Amygdala (tissue), 56 donors: Measurements from ENCODE around the gene SGTB.
"Not testable (repeated sequence)": the region's sequence is repeated elsewhere in the genome, so short reads cannot be mapped to it uniquely, and the experiment has no call there.

Experiments
- DNase-seq, 56 donors: peaks; one replicate each; lab custom pipeline; 2025; lab: John Stamatoyannopoulos, UW

Gene SGTB

GRCh38 chr5:65736011-65736410 lies 14.1 kb upstream of the SGTB start:
- no peak for DNase-seq

- DNase-seq = no peak
These were observed 13.0 kb upstream of the SGTB start for GRCh38 chr5:65734921-65735320.

- DNase-seq = not testable (repeated sequence)
These were observed 12.4 kb upstream of the SGTB start for GRCh38 chr5:65734196-65734775.

DNA sequence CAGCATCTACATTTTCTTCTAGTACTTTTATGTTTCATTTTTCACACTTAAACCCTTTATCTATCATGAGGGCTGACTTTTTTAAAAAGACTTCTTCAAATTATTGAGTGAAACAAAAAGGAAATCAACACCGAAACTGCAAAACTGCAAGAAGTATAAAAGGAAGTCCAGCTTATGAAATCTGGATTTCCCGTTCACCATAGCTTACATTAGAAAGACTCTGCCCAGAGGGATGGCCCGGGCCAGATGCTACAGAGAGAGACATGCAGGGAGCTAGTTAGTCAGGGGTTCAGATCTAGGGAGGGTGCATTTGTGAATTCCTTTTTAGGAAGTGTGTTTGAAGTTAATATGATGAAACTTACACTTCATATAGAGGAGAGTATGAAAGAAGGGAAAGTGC lies 10.1 kb upstream of the SGTB start:
- DNase-seq = not testable (repeated sequence)

DNA sequence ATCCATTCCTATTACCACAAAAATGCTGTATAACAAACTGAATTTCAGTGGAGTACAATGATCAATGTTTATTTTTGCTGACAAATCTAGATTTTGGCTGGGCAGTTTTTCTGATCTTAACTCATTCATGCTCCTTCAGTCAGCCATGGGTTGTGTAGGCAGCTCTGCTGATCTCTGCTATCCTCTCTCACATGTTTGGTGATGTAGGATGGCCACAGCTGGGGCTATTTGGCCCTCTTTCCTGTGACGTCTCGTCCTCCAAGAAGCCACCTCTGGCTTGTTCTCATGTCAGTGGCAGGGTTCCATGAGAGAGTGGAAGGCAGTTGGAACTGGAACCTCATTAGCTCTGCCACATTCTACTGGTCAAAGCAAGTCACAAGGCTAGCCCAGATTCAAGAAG lies 9.0 kb upstream of the SGTB start:
- DNase-seq = no peak

- DNase-seq = no peak
These were observed 6.3 kb upstream of the SGTB start for GRCh38 chr5:65728218-65728617.

DNA sequence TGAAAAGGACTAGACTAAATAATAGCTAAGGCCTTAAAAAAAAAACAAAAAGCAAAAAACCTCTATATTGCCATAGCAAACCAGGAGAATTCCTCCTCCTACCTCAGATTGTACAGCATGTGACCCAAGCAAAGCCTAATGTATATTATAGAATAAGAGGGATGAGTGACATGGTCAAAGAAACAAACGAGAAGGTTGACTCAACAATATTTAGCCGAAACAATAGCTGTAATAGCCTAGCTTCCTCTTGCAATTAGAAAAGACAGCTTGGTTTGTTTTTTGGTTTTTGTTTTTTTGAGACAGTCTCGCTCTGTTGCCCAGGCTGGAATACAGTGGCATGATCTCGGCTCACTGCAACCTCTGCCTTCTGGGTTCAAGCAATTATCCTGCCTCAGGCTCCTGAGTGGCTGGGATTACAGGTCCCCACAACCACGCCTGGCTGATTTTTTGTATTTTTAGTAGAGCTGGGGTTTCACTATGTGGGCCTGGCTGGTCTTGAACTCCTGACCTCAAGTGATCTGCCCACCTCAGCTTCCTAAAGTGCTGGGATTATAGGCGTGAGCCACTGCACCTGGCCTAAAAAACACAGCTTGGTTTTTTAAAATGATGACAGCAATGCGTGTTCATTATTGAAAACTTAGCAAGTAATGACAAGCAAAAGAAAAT lies 5.7 kb upstream of the SGTB start:
- DNase-seq = no peak

DNA sequence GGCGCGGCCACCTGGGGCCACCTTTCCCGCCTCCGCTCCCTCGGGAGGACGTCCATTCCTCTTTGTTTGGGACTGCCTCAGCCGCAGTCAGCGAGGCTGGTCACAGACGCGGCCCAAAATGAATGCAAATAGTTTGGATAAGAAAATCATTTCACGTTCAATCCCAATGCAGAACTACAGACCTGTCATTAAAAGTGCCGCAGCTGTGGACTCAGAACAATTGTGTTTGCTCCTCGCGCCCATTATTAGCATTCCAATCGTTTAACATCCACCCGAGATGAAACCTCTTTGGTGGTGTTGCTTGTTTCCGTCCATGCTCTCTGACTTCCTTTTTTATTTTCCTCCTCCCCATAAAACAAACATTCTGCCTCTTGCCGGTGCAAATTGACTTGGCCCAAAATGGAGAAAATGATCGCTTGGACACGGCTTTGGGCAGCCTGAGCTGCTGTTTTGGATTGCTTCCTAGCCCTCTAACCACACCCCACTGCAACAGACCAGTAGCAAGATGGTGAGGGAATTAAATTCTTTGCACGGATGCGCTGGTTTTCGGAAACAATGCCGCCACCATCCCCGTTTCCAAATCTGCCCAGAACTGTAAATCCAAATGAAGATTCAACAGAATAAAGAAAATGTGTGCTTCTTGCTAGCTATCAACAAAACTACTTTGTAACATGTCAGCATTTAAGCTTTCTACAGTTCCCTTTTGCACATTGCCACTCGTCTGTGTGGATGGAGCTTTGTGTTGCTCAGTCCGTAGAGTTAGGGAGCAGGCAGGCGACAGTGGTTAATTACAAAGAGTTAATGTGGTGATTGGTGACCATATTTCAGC lies 880 bp upstream of the SGTB start:
- peak in 43 of 56 donors; percentile 1 to 64 (median 27) for DNase-seq

DNA sequence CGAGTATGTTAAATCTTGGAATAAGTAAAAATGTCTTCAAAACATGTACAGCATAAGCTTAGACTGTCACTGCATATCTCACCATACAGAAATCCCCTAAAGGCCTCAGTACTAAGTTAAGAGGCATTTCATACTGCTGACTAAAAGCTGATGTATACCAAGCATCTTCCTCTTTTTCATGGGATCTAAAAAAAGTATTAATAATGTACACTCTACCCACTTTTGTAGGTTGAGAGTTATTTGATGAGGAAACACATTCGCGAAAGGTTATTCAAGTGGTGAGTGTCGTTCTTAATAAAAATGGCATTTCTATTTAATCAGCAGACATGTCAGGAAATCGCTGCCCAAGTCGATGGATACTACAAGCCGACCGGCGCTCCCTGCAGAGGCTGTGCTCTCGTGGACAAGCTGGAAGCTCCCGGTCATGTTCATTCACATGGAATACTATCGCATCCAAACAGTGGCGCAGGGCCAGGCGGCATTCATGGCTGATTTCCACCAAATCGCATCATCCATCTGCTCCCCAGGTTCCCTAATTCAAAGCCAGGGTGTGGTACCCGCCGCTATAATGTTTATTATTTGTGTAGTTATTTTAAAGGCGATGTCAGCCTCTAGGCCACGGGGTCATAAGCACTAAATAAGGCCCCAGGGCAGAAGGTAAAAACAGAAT lies 724 bp downstream of the SGTB start:
- DNase-seq = peak in 51 of 56 donors; percentile 2 to 70 (median 33)

- no peak for DNase-seq
These were observed 3.2 kb downstream of the SGTB start for GRCh38 chr5:65718576-65719310.

DNA sequence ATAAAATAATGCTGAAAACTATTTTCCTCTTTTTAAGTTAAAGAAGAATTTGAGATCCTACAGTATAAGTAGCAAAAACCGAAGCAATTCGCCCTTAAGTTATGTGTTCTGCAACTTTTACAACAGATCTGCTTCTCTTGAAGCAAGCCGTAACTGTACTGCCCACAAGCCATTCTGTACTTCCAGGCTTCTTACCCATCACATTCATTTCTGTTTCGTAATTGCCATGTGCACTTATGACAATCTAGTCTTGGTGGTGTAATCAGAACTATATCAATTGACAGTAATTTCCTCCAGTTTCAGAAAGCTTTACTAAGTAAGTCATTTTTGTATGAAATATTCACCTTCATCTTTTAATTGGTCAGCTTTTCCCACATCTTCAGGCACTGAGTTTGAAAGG lies 13.8 kb downstream of the SGTB start:
- no peak for DNase-seq

- DNase-seq = no peak
These were observed 14.2 kb downstream of the SGTB start for GRCh38 chr5:65707663-65708062.

- DNase-seq = no peak
These were observed 17.2 kb downstream of the SGTB start for GRCh38 chr5:65704621-65705239.

GRCh38 chr5:65702036-65702435 lies 19.9 kb downstream of the SGTB start:
- no peak for DNase-seq

DNA sequence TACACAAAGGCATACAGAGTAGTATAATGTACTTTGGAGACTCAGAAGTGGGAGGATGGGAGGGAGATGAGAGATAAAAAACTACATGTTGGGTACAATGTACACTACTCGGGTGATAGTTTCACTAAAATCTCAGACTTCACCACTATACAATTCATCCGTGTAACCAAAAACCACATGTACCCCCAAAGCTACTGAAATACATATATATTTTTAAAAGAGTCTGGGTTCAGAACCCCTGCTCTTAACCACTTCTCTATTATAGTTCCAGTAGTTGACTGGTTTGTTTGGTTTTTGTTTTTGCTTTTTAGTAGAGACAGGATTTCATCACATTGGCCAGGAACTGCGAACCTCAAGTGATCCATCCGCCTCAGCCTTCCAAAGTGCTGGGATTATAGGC lies 22.6 kb downstream of the SGTB start:
- no peak for DNase-seq

DNA sequence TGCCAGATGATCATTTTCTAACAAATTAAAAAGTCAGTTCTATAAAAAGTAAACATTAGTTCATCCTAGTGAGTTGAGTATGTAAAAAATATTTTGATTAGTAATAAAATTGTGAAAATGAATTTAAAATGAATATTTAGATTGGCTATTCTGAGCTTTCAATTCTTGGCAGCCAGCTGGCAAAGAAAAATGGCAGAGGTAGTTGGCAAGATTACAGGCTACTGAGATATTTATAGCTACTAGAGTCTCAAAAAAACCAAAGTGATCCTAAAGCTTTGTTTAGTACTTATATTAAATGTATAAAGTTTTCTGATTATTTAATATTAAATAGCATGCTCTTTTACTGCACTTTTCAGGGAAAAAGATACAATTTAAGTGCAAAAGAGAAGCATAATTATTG lies 25.0 kb downstream of the SGTB start:
- DNase-seq = peak in 1 of 56 donors; percentile 9

GRCh38 chr5:65695896-65696295 lies 26.0 kb downstream of the SGTB start:
- peak in 24 of 56 donors; percentile 3 to 65 (median 10) for DNase-seq

DNA sequence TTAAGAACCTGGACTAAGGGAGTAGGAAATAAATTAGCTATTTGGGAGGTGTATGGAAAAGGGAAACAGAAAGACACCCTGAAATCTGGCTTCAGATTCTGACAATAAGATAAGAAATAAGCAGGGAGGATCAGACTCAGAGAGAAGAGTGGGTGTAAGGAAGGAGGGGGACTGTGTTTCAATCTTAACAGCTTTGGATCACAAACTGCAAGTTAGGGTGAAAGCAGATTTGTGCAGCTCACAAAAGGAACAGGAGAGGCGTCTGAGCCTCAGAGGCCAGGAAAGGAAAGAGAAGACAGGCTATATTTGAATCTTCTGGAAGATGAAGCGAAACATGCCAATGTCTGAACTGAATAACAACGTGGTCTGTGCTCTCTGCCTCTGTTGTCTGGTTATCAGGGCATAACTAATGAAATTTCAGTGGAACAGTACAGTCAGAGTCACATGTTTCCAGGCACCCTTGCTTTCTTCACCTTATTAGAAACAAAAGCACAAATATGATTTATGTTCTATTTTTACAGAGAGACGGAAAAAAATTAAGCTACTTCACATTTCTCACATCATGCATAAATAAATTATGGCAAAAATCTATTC lies 26.6 kb downstream of the SGTB start:
- peak in 16 of 56 donors; percentile 0 to 29 (median 8) for DNase-seq

DNA sequence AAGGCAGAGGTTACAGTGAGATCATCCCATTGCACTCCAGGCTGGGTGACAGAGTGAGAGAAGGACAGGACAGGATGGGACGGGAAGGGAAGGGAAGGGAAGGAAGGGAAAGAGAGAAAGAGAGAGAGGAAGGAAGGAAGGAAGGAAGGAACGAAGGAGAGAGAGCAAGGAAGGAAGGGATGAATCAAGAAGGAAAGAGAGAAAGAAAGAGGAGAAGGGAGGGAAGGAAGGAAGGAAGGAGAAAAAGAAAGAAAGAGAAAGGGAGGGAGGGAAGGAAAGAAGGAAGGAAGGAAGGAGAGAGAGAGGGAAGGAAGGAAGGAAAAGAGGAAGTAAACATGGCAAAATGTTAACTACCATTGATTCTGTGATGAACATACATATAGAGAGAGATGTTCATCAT lies 28.8 kb downstream of the SGTB start:
- DNase-seq = no peak

- no peak for DNase-seq
These were observed 39.8 kb downstream of the SGTB start for GRCh38 chr5:65682148-65682547.
